GM21529 (cell line): ENCODE results near the gene CREB1.

ENCODE experiments used
- ATAC-seq: cut with Tn5 transposase; IDR thresholded peaks from one replicate; pipeline ENCODE4 v1.9.1; 2021; ENCODE audit not compliant: unreplicated experiment

CREB1 gene

DNA sequence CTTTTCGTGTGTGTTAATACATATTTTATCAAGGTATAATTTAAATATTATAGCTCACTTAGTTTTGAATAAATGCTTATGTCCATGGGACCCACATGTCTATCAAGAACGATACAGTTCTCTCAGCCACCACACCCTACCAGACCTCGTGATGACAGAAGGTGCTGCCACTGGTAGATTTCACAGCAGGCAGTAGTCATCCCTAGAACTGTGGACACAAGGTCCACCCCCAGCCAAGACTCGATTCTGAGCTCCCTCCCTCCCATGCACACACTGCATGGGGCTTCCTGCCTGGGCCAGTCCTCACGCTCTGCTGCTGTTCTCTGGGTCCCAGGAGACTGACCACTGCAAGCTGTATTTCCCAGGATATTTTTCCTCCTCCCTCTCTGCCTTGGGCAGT, 26.5 kb upstream of the CREB1 start:
- peak; percentile 63 for ATAC-seq

DNA sequence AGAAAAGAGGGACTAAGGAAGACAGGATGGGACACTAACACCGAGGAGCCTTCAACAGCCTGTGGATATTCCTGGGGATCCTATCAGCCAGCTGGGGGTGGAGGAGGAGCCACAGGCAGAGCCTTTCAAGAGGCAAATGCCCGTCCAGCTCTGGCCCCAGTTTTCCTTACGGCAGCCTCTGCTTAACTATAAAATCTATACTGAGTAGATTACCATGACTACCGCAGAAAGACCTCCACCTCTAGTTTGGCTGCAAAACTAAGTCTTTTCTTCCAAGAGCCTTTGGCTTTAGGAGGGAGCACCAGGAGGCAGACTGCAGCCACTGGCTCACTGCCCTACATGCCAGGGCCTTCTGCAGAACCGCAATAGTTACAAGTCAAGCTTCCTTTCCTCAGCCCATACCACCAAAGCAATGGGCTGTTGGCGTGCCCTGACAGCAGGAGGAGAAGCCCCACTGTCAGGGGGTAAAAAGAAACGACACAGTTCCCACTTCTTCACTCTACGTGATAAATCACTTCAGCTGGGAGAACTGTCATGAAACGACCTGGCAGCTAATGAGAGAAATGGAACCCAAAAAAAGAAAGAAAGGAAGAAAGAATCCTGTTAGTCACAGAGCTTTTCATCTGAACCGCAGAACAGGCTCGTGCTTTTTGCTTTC, 25.1 kb upstream of the CREB1 start:
- no peak for ATAC-seq

DNA sequence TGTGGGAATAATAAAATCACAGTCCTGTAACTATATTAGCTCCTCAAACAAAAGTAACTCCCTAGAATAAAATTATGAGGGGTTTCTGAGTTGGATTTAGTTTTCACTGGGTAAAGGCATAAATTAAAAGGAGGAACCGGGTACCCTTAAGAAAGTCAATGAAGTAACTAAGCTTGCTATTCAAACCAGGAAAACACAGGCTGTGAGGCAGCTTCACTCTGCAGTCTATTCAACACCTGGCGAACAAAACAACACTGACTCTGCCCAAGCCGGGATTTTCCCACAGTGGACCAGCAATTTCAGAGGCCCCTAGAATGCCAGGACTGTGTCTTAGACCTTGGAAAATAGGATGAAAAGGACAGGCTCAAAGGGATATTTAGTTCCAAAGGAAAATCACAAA, 24.6 kb upstream of the CREB1 start:
- ATAC-seq = peak; percentile 46

GRCh38 chr2:207505728-207506127, 24.0 kb upstream of the CREB1 start:
- ATAC-seq = no peak

GRCh38 chr2:207506426-207506825, 23.3 kb upstream of the CREB1 start:
- ATAC-seq = peak; percentile 36

- ATAC-seq = no peak
Observed at GRCh38 chr2:207510148-207510547, 19.6 kb upstream of the CREB1 start.

DNA sequence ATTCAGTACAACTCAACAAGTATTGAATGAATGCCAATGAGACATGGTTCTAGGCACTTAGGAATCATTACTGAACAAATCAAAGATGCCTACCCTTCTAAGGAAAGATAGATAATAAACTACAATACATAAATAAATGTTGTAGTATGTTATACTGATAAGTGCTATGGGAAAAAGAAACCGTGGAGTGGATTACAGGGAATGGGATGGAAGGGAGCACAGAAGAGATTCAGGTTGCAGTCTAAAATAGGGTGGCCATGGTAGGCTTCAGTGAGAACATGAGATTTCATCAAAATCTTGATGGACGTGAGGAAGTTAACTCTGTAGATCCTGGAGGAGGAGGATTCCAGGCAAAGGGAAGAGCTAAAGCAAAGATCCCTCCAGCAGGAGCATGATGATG, 17.9 kb upstream of the CREB1 start:
- no peak for ATAC-seq

GRCh38 chr2:207512356-207512755, 17.4 kb upstream of the CREB1 start:
- ATAC-seq = no peak

DNA sequence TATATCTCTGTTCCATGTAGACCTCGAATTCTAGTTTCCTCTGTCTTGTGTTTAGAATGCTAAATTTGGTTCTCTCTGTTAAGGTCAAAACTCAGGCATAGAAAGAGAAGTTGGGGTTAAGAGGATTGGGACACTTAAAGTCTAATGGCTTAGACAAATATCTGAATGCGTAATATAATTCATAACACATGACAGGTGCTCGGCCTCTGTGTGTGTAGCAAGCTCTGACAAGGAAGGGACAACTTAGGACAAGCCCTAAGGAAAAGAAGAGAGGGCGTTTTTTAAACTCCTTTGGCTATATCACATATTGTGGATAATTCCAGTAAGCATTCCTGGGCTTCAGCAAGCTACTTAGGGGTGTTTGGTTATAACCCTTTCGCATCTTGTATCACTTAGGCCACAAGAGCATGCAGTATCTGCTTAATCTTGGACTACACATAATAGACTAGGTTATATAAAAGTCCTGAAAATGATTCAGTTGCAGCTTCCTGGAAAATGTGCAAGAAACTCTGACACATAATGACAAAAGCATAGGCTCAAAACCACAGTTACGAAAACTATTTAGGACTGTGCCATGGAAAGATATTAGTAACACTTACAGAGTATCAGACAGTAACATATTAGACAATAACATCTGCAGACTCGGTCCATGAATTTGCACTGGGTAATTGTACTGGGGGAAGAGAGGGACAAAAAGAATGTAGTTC, 16.1 kb upstream of the CREB1 start:
- ATAC-seq = no peak

DNA sequence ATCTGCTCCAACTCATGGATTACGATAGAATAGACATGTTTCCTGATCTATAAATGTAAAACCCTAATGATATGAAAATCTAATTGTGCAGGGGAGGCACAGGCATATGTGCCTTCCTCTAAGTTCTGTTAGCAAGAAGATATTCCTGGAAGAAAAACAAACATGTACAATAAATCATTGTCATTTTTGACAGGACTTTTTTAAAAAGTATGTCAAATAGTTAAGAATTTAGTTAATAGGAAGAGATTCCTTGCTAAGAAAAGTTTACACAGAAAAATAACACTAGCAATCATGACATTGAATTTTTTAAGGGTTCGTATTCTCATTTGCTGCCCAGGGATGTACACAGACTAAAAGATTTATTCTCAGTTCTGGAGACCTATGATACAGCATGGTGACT, 15.3 kb upstream of the CREB1 start:
- ATAC-seq = no peak

DNA sequence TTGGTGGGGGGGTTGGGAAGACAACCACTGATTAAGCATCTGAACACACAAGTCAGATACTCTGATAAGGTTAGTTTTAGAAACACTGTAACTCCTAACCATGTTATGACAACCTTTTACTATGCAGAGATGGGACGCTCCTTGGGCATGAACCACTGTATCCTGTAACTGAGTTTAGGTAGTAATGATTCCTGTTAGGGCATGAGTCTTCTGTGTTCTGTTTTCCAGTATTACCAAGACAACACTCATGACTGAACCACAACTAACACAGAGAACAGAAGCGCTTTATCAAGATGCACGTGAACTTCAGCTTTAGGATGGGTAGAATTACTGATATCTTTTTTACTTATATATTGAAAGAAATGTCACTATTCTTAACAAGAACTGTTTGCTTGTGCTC, 14.1 kb upstream of the CREB1 start:
- no peak for ATAC-seq

- ATAC-seq = no peak
Observed at GRCh38 chr2:207516206-207516605, 13.6 kb upstream of the CREB1 start.

- ATAC-seq = no peak
Observed at GRCh38 chr2:207523005-207523404, 6.8 kb upstream of the CREB1 start.

- ATAC-seq = no peak
Observed at GRCh38 chr2:207525296-207525695, 4.5 kb upstream of the CREB1 start.

DNA sequence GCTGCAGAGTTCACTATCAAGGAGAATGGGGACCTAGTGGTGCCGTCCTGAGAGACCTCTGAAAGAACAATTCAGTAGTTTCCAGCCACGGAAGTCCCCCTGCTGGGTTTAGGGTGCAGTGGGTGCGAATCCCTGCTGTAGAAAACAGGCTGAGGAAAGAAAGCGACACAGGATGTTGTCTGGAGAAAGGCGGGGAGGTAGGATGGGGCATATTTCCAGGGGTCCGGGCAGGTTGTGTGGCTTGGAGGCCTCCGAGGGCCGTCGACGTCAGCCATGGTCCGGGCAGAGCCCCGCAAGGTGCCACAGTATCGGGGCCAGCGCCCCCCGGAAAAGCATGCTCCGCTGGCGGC, 807 bp upstream of the CREB1 start:
- ATAC-seq = peak; percentile 8

- no peak for ATAC-seq
Observed at GRCh38 chr2:207530160-207531031, 634 bp downstream of the CREB1 start.

DNA sequence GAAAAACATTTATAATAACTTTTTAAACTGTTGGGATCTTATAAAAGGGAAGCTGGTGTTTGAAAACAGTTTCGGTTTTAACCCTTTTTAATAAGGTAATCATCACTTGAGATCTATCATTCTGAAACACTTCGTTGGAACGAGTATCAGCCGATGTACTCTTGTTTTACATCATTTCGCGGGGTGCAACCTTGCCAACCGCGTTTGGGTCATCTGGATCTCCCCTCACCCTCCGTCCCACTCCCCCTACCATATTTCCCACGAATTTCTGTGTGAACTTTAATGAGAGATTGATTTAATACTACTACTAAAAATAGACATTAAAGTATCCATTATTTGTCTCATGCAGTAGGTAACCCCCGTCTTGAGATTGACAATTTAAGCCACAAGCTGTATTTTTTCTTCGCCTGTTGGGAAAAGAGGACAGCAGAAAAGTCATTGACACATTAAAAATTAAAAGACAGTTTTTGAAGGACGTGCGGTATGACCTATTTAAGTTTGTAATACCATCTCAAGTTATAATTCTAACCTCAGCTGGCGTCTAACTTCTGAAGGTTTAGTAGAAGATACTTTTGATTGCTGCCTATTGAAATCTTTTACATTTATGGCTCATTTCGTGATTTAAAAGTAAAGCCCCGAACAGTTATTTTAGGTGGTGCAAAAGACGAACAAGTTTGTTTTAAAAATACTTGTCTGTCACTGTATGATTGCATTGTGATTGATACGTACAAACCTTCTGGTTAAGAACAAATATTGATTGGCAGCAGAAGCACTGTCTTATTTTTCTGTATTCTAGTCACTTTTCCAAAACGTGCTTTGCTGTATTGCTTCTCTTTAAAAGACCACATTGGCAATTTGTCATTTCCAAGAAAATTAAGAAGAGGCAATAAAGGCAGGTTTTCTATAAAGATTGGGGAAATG, 1.5 kb downstream of the CREB1 start:
- no peak for ATAC-seq

- no peak for ATAC-seq
Observed at GRCh38 chr2:207532676-207533075, 2.9 kb downstream of the CREB1 start.

DNA sequence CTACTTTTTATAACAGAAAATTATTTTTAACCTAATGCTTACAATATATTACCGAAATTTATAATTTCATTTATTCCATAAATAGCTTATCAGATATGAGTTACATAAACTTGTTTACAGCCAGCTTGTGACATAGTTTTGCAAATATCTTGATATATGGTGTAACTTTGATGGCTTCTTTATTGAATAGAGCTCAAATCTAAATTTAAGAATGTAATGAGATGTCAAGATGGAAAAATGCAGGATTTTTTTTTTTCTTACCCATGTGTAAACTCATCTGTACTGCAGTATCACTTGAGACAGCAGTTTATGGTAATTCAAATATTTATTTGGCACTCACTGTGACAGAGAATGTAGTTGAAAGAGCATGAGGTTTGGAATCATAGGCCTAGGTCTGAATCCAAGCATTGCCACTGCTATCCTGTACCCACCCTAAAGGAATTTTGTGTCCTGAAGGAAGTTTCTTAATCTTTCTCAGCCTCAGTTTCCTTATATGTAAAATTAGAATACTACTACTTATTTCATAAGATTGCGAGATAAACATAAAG, 3.8 kb downstream of the CREB1 start:
- ATAC-seq = no peak

- ATAC-seq = no peak
Observed at GRCh38 chr2:207534417-207534816, 4.7 kb downstream of the CREB1 start.

DNA sequence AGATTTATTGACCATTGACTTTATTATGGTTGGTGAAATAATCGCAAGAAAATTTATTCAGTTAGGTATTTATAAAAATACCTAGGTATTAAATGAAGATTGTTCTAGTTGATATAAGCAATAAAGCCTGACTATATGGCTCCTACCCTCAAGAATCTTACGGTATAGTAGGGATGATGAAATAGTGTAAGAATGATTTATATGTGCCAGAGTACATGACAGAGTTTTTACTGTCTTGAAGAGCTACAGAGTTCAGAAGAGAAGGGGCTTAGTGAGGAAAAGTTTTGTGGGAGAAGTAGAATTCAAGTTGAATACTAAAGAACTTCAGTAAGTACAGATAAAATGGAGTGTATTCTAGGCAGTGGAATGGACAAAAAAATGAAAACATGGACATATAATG, 9.7 kb downstream of the CREB1 start:
- ATAC-seq = no peak
